Pancreas (tissue), 10 donors: ENCODE results near the gene COX19. TPM values are rescaled to one million over a fixed set of nuclear protein-coding genes. Genes with fewer than 3 reads are reported as not detected.

Experiments
- ATAC-seq, 4 donors: fragments of 200-7000 bp; cut with Tn5 transposase; one replicate each; pipeline versions ENCODE4 v1.8.0 to v1.9.1; 2020; ENCODE audit warnings: mild to moderate bottlenecking in 4 of 4, moderate library complexity in 4 of 4
- DNase-seq, 6 donors: peaks; one replicate each; pipeline ENCODE4 v3.0.0-alpha.2; 2020
- FAIRE-seq: peaks from 2 replicates; lab custom pipeline; 2012; peaks lifted over from hg19 to GRCh38; lab: Jason Lieb, UNC
- H3K27ac ChIP-seq, 4 donors: fragments of 200-600 bp; sonication (generic); 1 replicate in 3 of 4; 2 replicates in 1 of 4; pipeline versions ENCODE4 v1.5.0 to v1.8.0; 2020
- H3K27me3 ChIP-seq, 4 donors: fragments of 200-600 bp; one replicate each; pipeline ENCODE4 v1.8.0; 2021
- H3K36me3 ChIP-seq, 3 donors: fragments of 200-600 bp; sonication (generic) in 1 of 3; one replicate each; pipeline versions ENCODE4 v1.5.0 to v1.8.0; 2020 to 2021
- H3K4me1 ChIP-seq, 3 donors: fragments of 200-600 bp; one replicate each; pipeline ENCODE4 v1.8.0; 2021
- H3K4me3 ChIP-seq, 4 donors: fragments of 200-600 bp; sonication (generic) in 2 of 4; one replicate each; pipeline versions ENCODE4 v1.5.0 to v1.8.0; 2020 to 2021
- H3K9me3 ChIP-seq, 4 donors: fragments of 200-600 bp; one replicate each; pipeline ENCODE4 v1.8.0; 2021
- WGBS, 2 donors: extraction: QIAGEN DNeasy Blood & Tissue Kit; methylation state at CpG; one replicate each; pipeline ENCODE4 v1.1.7; 2013; 5-methylcytosine and 5-hydroxymethylcytosine counted together
- intact Hi-C, 3 donors: fragments of 100-400 bp; cut with DNase I; formaldehyde crosslinking; loops; one replicate each; pipeline versions ENCODE4 v1.11.1 to v1.14.2; 2022
- polyA plus RNA-seq, 2 donors: library from polyadenylated mRNA; stranded (reverse); fragments of 200-250 nt; gene quantifications; one replicate each; pipeline ENCODE4 v1.2.3, GENCODE V29; 2013
- total RNA-seq, 6 donors: library from RNA; stranded (reverse); fragmentation: NEBNext Ultra II Directional in 4 of 6; extraction: Animal tissue kit (Norgen Biotek cat#: 25700) in 4 of 6; gene quantifications; one replicate each; pipeline versions ENCODE4 v1.2.1 to v1.2.4, GENCODE V29; 2021 to 2023
- TF ChIP-seq, protein P1 (sequence below), 4 donors: fragments of 200-600 bp; sonication (generic) in 3 of 4; IDR thresholded peaks; one replicate each; pipeline versions ENCODE4 v1.5.0 to v1.8.0; 2021; ENCODE audit warnings: antibody characterized with exemption in 4 of 4
- donor health status: healthy with polysubstance abuse.
- donor health status: DM: no; HTN: no; CAD: no; lungs with moderate emphysema.
- donor health status: DM: no; HTN: no; CAD: no.
- donor health status: control.
- donor health status: control.
- donor health status: Bipolar disorder and iron deficiency.
- donor health status: DM: yes; HTN: yes; CAD: no.
- donor health status: DM: no; HTN: no; CAD: no.
- donor health status: DM: no; HTN: no; CAD: no.
- donor health status: DM: yes; HTN: yes; CAD: no.

Gene COX19
- total and polyA plus RNA-seq, 8 donors = 4.2 to 9.1 (median 6.4) TPM

DNA sequence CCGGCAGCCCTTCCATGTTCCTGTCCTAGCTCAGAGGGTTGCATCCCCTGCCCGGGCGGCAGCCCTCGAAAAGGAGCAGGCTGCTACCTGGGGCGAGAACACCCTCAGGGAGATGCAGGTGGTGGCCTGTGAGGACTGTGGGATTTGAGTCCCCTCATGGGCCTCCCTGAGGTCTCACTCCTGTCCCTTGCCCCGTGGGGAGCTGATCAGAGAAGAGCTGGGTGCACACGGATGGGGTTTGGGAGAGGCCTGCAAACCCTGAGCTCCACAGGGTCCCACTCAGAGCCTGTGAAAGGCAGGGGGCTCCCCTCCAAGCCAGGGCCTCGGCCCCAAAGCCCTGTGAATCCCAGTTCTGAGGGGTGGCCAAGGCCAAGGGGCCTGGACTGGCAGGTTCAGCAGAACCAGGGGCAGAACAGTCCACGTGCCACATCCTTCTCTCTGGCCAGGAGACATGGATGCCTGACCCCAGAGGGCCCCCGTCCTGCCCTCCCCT lies 7.2 kb upstream of the COX19 start:
- FAIRE-seq (no peak), ATAC-seq (no peak)
- intact Hi-C loops = no loop called here

DNA sequence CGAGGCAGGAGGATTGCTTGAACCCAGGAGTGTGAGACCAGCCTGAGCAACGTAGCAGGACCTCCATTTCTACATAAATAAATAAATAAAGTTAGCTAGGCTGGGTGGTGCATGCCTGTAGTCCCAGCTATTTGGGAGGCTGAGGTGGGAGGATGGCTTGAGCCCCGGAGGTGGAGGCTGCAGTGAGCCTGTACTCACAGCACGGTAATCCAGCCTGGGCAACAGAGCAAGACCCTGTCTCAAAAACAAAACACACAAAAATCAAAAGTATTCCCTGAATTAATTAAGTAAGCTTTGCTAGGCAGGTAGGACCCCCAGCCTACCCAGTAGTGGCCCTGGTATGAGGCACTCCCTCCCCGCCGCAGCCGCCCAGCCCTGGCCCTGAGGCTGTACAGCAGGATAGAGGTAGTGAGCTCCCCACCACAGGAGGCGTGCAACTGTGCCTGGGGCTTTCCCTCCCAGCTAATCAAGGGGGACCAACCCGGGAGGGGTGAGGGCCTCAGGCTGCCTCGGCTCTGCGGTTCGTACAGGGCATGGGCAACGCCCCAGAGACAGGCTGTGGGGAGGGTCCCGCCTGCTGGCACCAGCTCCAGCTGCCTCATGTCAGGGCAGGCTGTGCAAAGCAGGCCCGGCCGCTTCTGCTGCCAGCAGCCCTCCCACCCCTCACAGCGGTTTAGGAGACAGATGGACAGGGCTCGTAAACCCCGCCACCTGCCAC lies 6.6 kb upstream of the COX19 start:
- 83 to 85% methylated on average over 19 of the region's 19 CpGs for WGBS, 2 donors
- DNase-seq (peak in 2 of 6 donors; percentile 36 to 76), ATAC-seq (no peak), FAIRE-seq (no peak)
- peaks cover 19 to 23% (median 20%) of the 10 kb centered on the region in 3 donors for H3K4me1 ChIP-seq
- intact Hi-C loops = no loop called here
- H3K9me3 ChIP-seq = no peaks in the 10 kb centered on the region
- H3K4me3 ChIP-seq = no peak overlapping the region
- H3K36me3 ChIP-seq = no peaks in the 10 kb centered on the region
- H3K27ac ChIP-seq = no peak overlapping the region
- TF ChIP-seq, protein P1, sequence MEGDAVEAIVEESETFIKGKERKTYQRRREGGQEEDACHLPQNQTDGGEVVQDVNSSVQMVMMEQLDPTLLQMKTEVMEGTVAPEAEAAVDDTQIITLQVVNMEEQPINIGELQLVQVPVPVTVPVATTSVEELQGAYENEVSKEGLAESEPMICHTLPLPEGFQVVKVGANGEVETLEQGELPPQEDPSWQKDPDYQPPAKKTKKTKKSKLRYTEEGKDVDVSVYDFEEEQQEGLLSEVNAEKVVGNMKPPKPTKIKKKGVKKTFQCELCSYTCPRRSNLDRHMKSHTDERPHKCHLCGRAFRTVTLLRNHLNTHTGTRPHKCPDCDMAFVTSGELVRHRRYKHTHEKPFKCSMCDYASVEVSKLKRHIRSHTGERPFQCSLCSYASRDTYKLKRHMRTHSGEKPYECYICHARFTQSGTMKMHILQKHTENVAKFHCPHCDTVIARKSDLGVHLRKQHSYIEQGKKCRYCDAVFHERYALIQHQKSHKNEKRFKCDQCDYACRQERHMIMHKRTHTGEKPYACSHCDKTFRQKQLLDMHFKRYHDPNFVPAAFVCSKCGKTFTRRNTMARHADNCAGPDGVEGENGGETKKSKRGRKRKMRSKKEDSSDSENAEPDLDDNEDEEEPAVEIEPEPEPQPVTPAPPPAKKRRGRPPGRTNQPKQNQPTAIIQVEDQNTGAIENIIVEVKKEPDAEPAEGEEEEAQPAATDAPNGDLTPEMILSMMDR (IDR thresholded peaks at IDR 0.05) = no peak
- H3K27me3 ChIP-seq = no peaks in the 10 kb centered on the region

More for the DNA sequence above, 7.2 kb upstream of the COX19 start:
- no peaks in the 10 kb centered on the region for H3K27me3 ChIP-seq
- H3K27ac ChIP-seq = no peak overlapping the region
- H3K4me3 ChIP-seq = no peak overlapping the region
- peaks cover 14 to 17% (median 15%) of the 10 kb centered on the region in 3 donors for H3K4me1 ChIP-seq
- H3K9me3 ChIP-seq = no peaks in the 10 kb centered on the region
- TF ChIP-seq, protein P1 (IDR thresholded peaks at IDR 0.05) = no peak
- no peaks in the 10 kb centered on the region for H3K36me3 ChIP-seq
- 68 to 71% methylated on average over 10 of the region's 10 CpGs for WGBS, 2 donors
- no peak for DNase-seq

DNA sequence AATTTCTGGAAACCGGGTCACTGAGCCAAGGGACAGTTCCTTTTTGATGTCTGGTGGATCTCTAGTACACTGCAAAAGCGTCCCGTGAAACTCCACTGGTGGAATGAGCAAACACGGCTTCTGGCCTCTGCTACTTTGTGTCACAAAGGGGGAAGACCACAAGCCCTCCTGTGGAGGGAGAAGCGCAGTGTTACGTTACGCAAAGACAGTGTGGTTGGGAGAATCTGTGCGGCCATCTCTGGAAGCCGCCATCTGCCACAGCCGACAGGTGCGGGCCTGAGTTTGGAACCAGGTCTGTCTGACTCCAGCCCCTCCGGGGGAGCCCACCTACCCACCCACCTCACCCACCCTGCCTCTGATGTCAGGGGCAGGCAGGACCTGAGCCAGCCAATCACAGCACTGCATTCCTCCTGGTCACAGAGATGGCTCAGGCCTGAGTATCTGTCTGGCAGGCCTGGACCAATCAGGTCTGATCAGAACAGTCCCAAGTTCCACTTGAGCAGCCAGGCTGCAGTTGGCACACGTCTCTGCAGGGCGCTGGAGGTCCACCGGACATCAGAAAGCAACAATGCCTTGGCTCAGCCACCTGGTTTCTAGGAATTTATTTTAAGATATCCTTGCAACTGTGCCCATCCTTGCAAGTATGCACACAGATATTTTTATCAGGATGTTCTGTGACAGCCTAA lies 4.7 kb upstream of the COX19 start:
- no peaks in the 10 kb centered on the region for H3K27me3 ChIP-seq
- WGBS, 2 donors = 72 to 85% methylated on average over 14 to 15 of the region's 15 CpGs
- ATAC-seq = no peak
- TF ChIP-seq, protein P1 (IDR thresholded peaks at IDR 0.05) = no peak
- H3K36me3 ChIP-seq = no peaks in the 10 kb centered on the region
- H3K27ac ChIP-seq = no peak overlapping the region
- no peak for FAIRE-seq
- intact Hi-C loops = no loop called here
- peaks cover 26 to 31% (median 29%) of the 10 kb centered on the region in 3 donors for H3K4me1 ChIP-seq
- H3K4me3 ChIP-seq = no peak overlapping the region
- peak in 1 of 6 donors; percentile 48 for DNase-seq
- H3K9me3 ChIP-seq = no peaks in the 10 kb centered on the region

DNA sequence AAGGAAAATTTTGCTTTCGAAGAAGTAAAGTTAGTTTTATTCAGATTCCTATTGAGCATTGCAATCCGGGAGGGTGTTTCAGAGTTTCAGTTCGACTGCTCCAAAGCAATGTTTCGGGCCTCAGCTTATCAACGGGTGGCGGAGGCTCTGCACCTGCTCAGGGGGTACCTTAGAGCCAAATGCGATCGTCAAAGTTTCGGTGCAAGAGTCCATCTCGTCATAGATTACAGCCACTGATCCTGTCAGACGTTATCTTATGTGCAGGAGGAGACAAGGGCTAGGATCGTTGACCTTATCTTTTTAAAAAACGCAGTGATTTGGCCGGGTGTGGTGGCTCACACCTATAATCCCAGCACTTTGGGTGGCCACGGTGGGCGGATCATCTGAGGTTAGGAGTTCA lies 3.8 kb upstream of the COX19 start:
- FAIRE-seq (no peak), DNase-seq (no peak), ATAC-seq (no peak)
- Histone ChIP-seq H3K27ac (peak overlapping the region in 3 of 4 donors; percentile 97 to 99 (median 98)), H3K27me3 (no peaks in the 10 kb centered on the region), H3K9me3 (no peaks in the 10 kb centered on the region), H3K4me3 (no peak overlapping the region), H3K36me3 (no peaks in the 10 kb centered on the region), H3K4me1 (peaks cover 30 to 31% (median 31%) of the 10 kb centered on the region in 3 donors)
- TF ChIP-seq, protein P1 (IDR thresholded peaks at IDR 0.05) = no peak
- 81 to 83% methylated on average over 16 of the region's 16 CpGs for WGBS, 2 donors
- intact Hi-C loops = no loop called here
